OCI-LY1 (cell line): Measurements from ENCODE around the gene HLF.

ENCODE experiments used
- CTCF ChIP-seq: fragments of 200-600 bp; sonication (generic), shearing (Covaris generic); IDR thresholded peaks from 2 replicates; pipeline ENCODE4 v1.5.1; 2017; ENCODE audit warnings: mild to moderate bottlenecking, antibody characterized with exemption, low read length, moderate library complexity, mixed read lengths
- EZH2 ChIP-seq: fragments of 200-600 bp; sonication (generic), shearing (Covaris generic); IDR thresholded peaks from 2 replicates; pipeline ENCODE4 v1.8.0; 2017; ENCODE audit warnings: borderline replicate concordance, mixed run types, mild to moderate bottlenecking, antibody characterized with exemption, low read length, moderate library complexity, mixed read lengths

- TF ChIP-seq CTCF (no peak), EZH2 (no peak)
These were observed 27.5 kb upstream of the HLF start for GRCh38 chr17:55237268-55237667.
